ENCODE measurements around the gene FADS1. TPM values are rescaled to one million over a fixed set of nuclear protein-coding genes. Genes with fewer than 3 reads are reported as not detected.

The FADS1 gene
- total RNA-seq, 1 experiment from 2014 or later = 186 TPM

DNA sequence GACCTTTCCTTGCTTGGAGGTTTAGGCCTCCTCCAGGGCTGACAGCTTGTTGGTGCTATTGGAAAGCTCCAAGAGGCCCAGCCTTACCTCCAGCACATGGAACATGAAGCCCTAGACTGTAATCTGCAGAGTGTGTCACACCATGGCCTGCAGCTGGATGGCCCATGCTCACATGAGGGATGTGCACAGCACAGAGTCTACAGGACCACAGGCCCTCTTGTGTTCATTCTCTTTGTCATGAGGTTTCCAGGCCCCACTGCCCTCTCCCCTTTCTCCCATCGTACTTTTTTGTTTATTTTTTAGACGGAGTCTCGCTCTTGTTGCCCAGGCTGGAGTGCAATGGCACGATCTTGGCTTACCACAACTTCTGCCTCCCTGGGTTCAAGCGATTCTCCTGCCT lies 10.0 kb downstream of the FADS1 start:
- Histone ChIP-seq H3K27me3 (ENCODE audit: control insufficient read depth, insufficient read depth, low read length) (no peaks in the 10 kb centered on the region), H3K36me3 (ENCODE audit: control insufficient read depth, insufficient read depth, low read length) (peaks cover 10% of the 10 kb centered on the region), H3K9me3 (ENCODE audit: control insufficient read depth, insufficient read depth, low read depth, low read length) (no peaks in the 10 kb centered on the region), H3K4me1 (ENCODE audit: control insufficient read depth, insufficient read depth, low read length) (no peaks in the 10 kb centered on the region), H3K27ac (ENCODE audit: low read length) (no peak overlapping the region), H3K4me3 (ENCODE audit: low read depth in 2 of 2, low read length in 2 of 2) (no peak overlapping the region)
- no TSS peak for BruUV-seq (replicated peaks)
- DNase-seq (ENCODE audit: low read depth, low spot score) (no peak), ATAC-seq (no peak)
- intact Hi-C loops (cut with micrococcal nuclease; ENCODE audit: unreplicated experiment) = no loop called here
- in situ Hi-C loops (cut with HindIII; ENCODE audit: low pct_unique_long_range_greater_than_20kb, low sequenced_read_pairs) = no loop called here
- ChIA-PET POLR2A (no interaction called here), CTCF (no interaction called here)
- TF ChIP-seq TCF7L2 (IDR thresholded peaks at IDR 0.05; ENCODE audit: low read depth, low read length) = no peak
- TF ChIP-seq, protein P1, sequence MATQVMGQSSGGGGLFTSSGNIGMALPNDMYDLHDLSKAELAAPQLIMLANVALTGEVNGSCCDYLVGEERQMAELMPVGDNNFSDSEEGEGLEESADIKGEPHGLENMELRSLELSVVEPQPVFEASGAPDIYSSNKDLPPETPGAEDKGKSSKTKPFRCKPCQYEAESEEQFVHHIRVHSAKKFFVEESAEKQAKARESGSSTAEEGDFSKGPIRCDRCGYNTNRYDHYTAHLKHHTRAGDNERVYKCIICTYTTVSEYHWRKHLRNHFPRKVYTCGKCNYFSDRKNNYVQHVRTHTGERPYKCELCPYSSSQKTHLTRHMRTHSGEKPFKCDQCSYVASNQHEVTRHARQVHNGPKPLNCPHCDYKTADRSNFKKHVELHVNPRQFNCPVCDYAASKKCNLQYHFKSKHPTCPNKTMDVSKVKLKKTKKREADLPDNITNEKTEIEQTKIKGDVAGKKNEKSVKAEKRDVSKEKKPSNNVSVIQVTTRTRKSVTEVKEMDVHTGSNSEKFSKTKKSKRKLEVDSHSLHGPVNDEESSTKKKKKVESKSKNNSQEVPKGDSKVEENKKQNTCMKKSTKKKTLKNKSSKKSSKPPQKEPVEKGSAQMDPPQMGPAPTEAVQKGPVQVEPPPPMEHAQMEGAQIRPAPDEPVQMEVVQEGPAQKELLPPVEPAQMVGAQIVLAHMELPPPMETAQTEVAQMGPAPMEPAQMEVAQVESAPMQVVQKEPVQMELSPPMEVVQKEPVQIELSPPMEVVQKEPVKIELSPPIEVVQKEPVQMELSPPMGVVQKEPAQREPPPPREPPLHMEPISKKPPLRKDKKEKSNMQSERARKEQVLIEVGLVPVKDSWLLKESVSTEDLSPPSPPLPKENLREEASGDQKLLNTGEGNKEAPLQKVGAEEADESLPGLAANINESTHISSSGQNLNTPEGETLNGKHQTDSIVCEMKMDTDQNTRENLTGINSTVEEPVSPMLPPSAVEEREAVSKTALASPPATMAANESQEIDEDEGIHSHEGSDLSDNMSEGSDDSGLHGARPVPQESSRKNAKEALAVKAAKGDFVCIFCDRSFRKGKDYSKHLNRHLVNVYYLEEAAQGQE (IDR thresholded peaks at IDR 0.05; ENCODE audit: insufficient read depth in 1 of 2, low read depth in 2 of 2, low read length in 1 of 2) = no peak
- no peak for TF ChIP-seq POLR2AphosphoS5 (IDR thresholded peaks at IDR 0.05; ENCODE audit: low read depth, low read length)
- TF ChIP-seq, protein P2, sequence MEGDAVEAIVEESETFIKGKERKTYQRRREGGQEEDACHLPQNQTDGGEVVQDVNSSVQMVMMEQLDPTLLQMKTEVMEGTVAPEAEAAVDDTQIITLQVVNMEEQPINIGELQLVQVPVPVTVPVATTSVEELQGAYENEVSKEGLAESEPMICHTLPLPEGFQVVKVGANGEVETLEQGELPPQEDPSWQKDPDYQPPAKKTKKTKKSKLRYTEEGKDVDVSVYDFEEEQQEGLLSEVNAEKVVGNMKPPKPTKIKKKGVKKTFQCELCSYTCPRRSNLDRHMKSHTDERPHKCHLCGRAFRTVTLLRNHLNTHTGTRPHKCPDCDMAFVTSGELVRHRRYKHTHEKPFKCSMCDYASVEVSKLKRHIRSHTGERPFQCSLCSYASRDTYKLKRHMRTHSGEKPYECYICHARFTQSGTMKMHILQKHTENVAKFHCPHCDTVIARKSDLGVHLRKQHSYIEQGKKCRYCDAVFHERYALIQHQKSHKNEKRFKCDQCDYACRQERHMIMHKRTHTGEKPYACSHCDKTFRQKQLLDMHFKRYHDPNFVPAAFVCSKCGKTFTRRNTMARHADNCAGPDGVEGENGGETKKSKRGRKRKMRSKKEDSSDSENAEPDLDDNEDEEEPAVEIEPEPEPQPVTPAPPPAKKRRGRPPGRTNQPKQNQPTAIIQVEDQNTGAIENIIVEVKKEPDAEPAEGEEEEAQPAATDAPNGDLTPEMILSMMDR (IDR thresholded peaks at IDR 0.05) = no peak
- TF ChIP-seq SIN3A (IDR thresholded peaks at IDR 0.05; ENCODE audit: borderline replicate concordance, insufficient read depth, low read depth, low read length) = no peak

DNA sequence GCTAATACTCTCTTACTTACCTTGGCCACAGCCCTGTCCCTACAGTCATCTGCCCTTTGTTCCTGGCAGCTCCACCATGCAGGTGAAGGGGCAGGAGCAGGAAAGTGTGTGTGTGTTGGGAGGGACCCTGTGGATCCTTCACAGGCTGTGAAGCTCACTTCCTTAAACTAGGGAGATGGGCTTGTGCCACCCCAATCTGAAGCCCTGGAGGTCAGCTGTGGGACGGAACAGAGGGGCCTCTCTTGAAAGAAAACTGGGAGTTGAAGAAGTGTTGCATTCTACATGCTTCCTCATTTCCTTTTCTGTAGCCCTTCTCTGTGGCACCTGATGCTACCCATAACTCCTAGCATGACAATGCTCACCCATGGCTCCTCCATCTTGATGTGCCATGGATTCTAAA lies 11.7 kb downstream of the FADS1 start:
- intact Hi-C loops (cut with micrococcal nuclease; ENCODE audit: unreplicated experiment) (no loop called here), in situ Hi-C loops (cut with HindIII; ENCODE audit: low pct_unique_long_range_greater_than_20kb, low sequenced_read_pairs) (no loop called here)
- H3K27me3 ChIP-seq (ENCODE audit: control insufficient read depth, insufficient read depth, low read length) = no peaks in the 10 kb centered on the region
- H3K4me3 ChIP-seq (ENCODE audit: low read depth in 2 of 2, low read length in 2 of 2) = no peak overlapping the region
- BruUV-seq (replicated peaks) = no TSS peak
- H3K36me3 ChIP-seq (ENCODE audit: control insufficient read depth, insufficient read depth, low read length) = peaks cover 13% of the 10 kb centered on the region
- ATAC-seq = no peak
- POLR2A ChIA-PET = no interaction called here
- no peaks in the 10 kb centered on the region for H3K4me1 ChIP-seq (ENCODE audit: control insufficient read depth, insufficient read depth, low read length)
- no peak for DNase-seq (ENCODE audit: low read depth, low spot score)
- H3K9me3 ChIP-seq (ENCODE audit: control insufficient read depth, insufficient read depth, low read depth, low read length) = no peaks in the 10 kb centered on the region
- TF ChIP-seq, protein P1 (IDR thresholded peaks at IDR 0.05; ENCODE audit: insufficient read depth in 1 of 2, low read depth in 2 of 2, low read length in 1 of 2) = no peak
- TF ChIP-seq POLR2AphosphoS5 (IDR thresholded peaks at IDR 0.05; ENCODE audit: low read depth, low read length) (no peak), TCF7L2 (IDR thresholded peaks at IDR 0.05; ENCODE audit: low read depth, low read length) (no peak), SIN3A (IDR thresholded peaks at IDR 0.05; ENCODE audit: borderline replicate concordance, insufficient read depth, low read depth, low read length) (no peak)
- TF ChIP-seq, protein P2 (IDR thresholded peaks at IDR 0.05) = no peak
- H3K27ac ChIP-seq (ENCODE audit: low read length) = no peak overlapping the region
- CTCF ChIA-PET = interaction anchor here (1.4 kb wide), 1 partner anchor 8 kb away, joined by 8 read pairs; no protein-coding TSS in a partner anchor
